ENCODE data around the gene GPC3. TPM values are rescaled to one million over a fixed set of nuclear protein-coding genes. Genes with fewer than 3 reads are reported as not detected.

GPC3 gene
- total and polyA plus RNA-seq, 2 experiments from 2014 or later, result 36.8 to 60.1 TPM

- DNase-seq (ENCODE audit: low spot score) (no peak), ATAC-seq (no peak)
- Mint-ChIP-seq H3K9me3 (no peaks in the 10 kb centered on the region), H3K27me3 (ENCODE audit: insufficient read depth, low read depth, poor library complexity) (no peaks in the 10 kb centered on the region), H3K4me1 (peaks cover 31% of the 10 kb centered on the region), H3K27ac (no peak overlapping the region), H3K36me3 (ENCODE audit: low read depth) (no peaks in the 10 kb centered on the region), H3K4me3 (no peak overlapping the region)
- H3F3A ChIP-seq (replicated peaks; ENCODE audit: low read depth), result no peaks in the 10 kb centered on the region
- no peak overlapping the region for H3K27ac ChIP-seq (ENCODE audit: low read depth)
- H4K20me1 ChIP-seq (replicated peaks; ENCODE audit: insufficient read depth), result no peaks in the 10 kb centered on the region
- H3K9me2 ChIP-seq (ENCODE audit: insufficient read depth), result no peaks in the 10 kb centered on the region
- no peaks in the 10 kb centered on the region for H3K36me3 ChIP-seq (ENCODE audit: insufficient read depth)
- no peaks in the 10 kb centered on the region for H3K79me2 ChIP-seq (replicated peaks; ENCODE audit: insufficient read depth)
- TF ChIP-seq REST (IDR thresholded peaks at IDR 0.05; ENCODE audit: unreplicated experiment) (no peak), ETS1 (IDR thresholded peaks at IDR 0.05) (no peak), EZH2phosphoT487 (IDR thresholded peaks at IDR 0.05; ENCODE audit: unreplicated experiment) (no peak), JUNB (IDR thresholded peaks at IDR 0.05; ENCODE audit: unreplicated experiment) (no peak), STAT1 (IDR thresholded peaks at IDR 0.05; ENCODE audit: unreplicated experiment) (no peak), ZNF462 (CRISPR knock-in tag; IDR thresholded peaks at IDR 0.05) (no peak), ZNF114 (CRISPR knock-in tag; IDR thresholded peaks at IDR 0.05) (no peak), NANOG (IDR thresholded peaks at IDR 0.05; ENCODE audit: borderline replicate concordance) (no peak), CTCF (conservative IDR thresholded peaks at IDR 0.05; ENCODE audit: low read depth in 2 of 2) (no peak), ZNF331 (CRISPR knock-in tag; IDR thresholded peaks at IDR 0.05; ENCODE audit: low read depth) (no peak), EZH2 (IDR thresholded peaks at IDR 0.05; ENCODE audit: low read depth, unreplicated experiment) (no peak), POLR2AphosphoS5 (IDR thresholded peaks at IDR 0.05; ENCODE audit: low read depth) (no peak), CREB1 (CRISPR knock-in tag; IDR thresholded peaks at IDR 0.05; ENCODE audit: low read depth) (no peak)
- no peaks in the 10 kb centered on the region for H3K27me3 ChIP-seq (ENCODE audit: insufficient read depth)
- peaks cover 13% of the 10 kb centered on the region for H3K4me1 ChIP-seq (ENCODE audit: insufficient read depth)
- no peak overlapping the region for H2AFZ ChIP-seq
- H3K4me3 ChIP-seq, result no peak overlapping the region
- no peak overlapping the region for H3K4me2 ChIP-seq
Observed at GRCh38 chrX:133653358-133653757, 332.0 kb downstream of the GPC3 start.

All from GM23338 (cell line).